HG02885 (cell line): ENCODE data around the gene HERPUD1.
"Not testable (repeated sequence)": the region's sequence is repeated elsewhere in the genome, so short reads cannot be mapped to it uniquely, and the experiment has no call there.

Experiments used
- ATAC-seq: cut with Tn5 transposase; IDR thresholded peaks from one replicate; pipeline ENCODE4 v1.9.1; 2021; ENCODE audit warnings: mild to moderate bottlenecking; ENCODE audit not compliant: unreplicated experiment, poor library complexity

The HERPUD1 gene

GRCh38 chr16:56950455-56950854 lies 18.5 kb downstream of the HERPUD1 start:
- ATAC-seq, result no peak

- peak; percentile 61 for ATAC-seq
These were observed 19.2 kb downstream of the HERPUD1 start for GRCh38 chr16:56950881-56951771.

- ATAC-seq, result no peak
These were observed 21.1 kb downstream of the HERPUD1 start for GRCh38 chr16:56953006-56953405.

- ATAC-seq, result no peak
These were observed 24.1 kb downstream of the HERPUD1 start for GRCh38 chr16:56956076-56956475.

GRCh38 chr16:56956756-56957155 lies 24.8 kb downstream of the HERPUD1 start:
- ATAC-seq, result no peak

- ATAC-seq, result no peak
These were observed 28.8 kb downstream of the HERPUD1 start for GRCh38 chr16:56960681-56961281.

GRCh38 chr16:56961386-56961785 lies 29.4 kb downstream of the HERPUD1 start:
- no peak for ATAC-seq

- no peak for ATAC-seq
These were observed 29.9 kb downstream of the HERPUD1 start, which contains the start of gene CETP for GRCh38 chr16:56961851-56962281. Gene CETP, plus strand, starts transcription at chr16:56961950. Its CDS starts 30 bp downstream, at chr16:56961980.

GRCh38 chr16:56964243-56965148 lies 32.6 kb downstream of the HERPUD1 start:
- peak; percentile 65 for ATAC-seq

GRCh38 chr16:56965149-56966092 lies 33.5 kb downstream of the HERPUD1 start:
- no peak for ATAC-seq

- ATAC-seq, result no peak
These were observed 34.1 kb downstream of the HERPUD1 start for GRCh38 chr16:56966093-56966475.

- ATAC-seq, result no peak
These were observed 35.8 kb downstream of the HERPUD1 start for GRCh38 chr16:56967733-56968132.

GRCh38 chr16:56969769-56970168 lies 37.8 kb downstream of the HERPUD1 start:
- no peak for ATAC-seq

- ATAC-seq, result peak; percentile 75
These were observed 39.2 kb downstream of the HERPUD1 start for GRCh38 chr16:56970934-56971767.

GRCh38 chr16:56971768-56972043 lies 39.8 kb downstream of the HERPUD1 start:
- no peak for ATAC-seq

- no peak for ATAC-seq
These were observed 40.7 kb downstream of the HERPUD1 start for GRCh38 chr16:56972403-56973293.

- ATAC-seq, result no peak
These were observed 41.4 kb downstream of the HERPUD1 start for GRCh38 chr16:56973294-56973689.

GRCh38 chr16:56973899-56974298 lies 42.0 kb downstream of the HERPUD1 start:
- ATAC-seq, result not testable (repeated sequence)
